Stimulated activated naive CD4-positive, alpha-beta T cell (primary cell): ENCODE results near the gene ASPDH.

Source experiments
- DNase-seq, 6 experiments: peaks; one replicate each; lab custom pipeline; 2025; lab: John Stamatoyannopoulos, UW

Gene ASPDH

GRCh38 chr19:50514346-50515167, 844 bp upstream of the ASPDH start:
- no peak for DNase-seq

GRCh38 chr19:50512999-50513745, 541 bp downstream of the ASPDH start:
- DNase-seq = no peak

GRCh38 chr19:50512112-50512998, 1.4 kb downstream of the ASPDH start:
- no peak for DNase-seq

GRCh38 chr19:50511069-50511822, 2.5 kb downstream of the ASPDH start, which contains the start of gene JOSD2:
TSS of gene JOSD2 (minus strand) at chr19:50511191. CDS start at chr19:50510431, 760 bp downstream.
- DNase-seq = peak; percentile 93 to 97 (median 96)

- DNase-seq = no peak
Observed at GRCh38 chr19:50510700-50511068, 3.0 kb downstream of the ASPDH start.

GRCh38 chr19:50510121-50510670, 3.5 kb downstream of the ASPDH start:
- DNase-seq = no peak

GRCh38 chr19:50509366-50509765, 4.3 kb downstream of the ASPDH start:
- no peak for DNase-seq

GRCh38 chr19:50508843-50509190, 4.9 kb downstream of the ASPDH start:
- no peak for DNase-seq

- no peak for DNase-seq
Observed at GRCh38 chr19:50507376-50507775, 6.3 kb downstream of the ASPDH start.

GRCh38 chr19:50506700-50507099, 7.0 kb downstream of the ASPDH start:
- DNase-seq = no peak

- DNase-seq = no peak
Observed at GRCh38 chr19:50505856-50506611, 7.7 kb downstream of the ASPDH start.

- no peak for DNase-seq
Observed at GRCh38 chr19:50501568-50502475, 11.9 kb downstream of the ASPDH start.

GRCh38 chr19:50501186-50501567, 12.5 kb downstream of the ASPDH start:
- DNase-seq = no peak

GRCh38 chr19:50500753-50501151, 13.0 kb downstream of the ASPDH start:
- DNase-seq = no peak

GRCh38 chr19:50500060-50500752, 13.5 kb downstream of the ASPDH start:
- no peak for DNase-seq

- DNase-seq = no peak
Observed at GRCh38 chr19:50498219-50499056, 15.3 kb downstream of the ASPDH start.

GRCh38 chr19:50497022-50497405, 16.7 kb downstream of the ASPDH start:
- no peak for DNase-seq
